ENCODE results near the gene SLC7A14. TPM values are rescaled to one million over a fixed set of nuclear protein-coding genes. Genes with fewer than 3 reads are reported as not detected.

The SLC7A14 gene
- total RNA-seq, 1 donor from 2014 or later = not detected

DNA sequence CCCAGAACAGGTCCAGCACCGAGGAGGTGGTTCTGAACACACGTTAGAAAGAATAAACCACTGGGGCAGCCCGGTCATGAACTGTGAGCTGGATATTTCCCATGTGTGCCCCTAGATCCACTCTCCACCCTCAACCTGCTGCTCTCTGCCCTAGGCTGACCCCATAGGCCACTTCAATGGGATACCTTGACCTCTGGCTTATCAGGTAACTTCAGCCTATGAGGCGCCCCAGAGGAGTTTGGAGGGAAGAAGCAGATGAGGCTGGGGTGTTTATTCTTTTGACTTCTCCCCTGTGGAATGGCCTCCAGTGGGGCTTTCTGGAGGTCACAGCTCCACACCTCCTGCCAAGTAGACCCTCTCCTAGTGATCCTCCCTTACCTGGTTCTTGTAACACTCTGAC is 47.7 kb upstream of the SLC7A14 start:
- Mint-ChIP-seq H3K27ac (no peak overlapping the region), H3K9me3 (no peaks in the 10 kb centered on the region), H3K4me3 (no peak overlapping the region), H3K36me3 (no peaks in the 10 kb centered on the region), H3K4me1 (peaks cover 51% of the 10 kb centered on the region), H3K27me3 (ENCODE audit: insufficient read depth, low read depth) (peaks cover 7% of the 10 kb centered on the region)
- H2AFZ ChIP-seq (replicated peaks) = no peak overlapping the region
- H3K9ac ChIP-seq = no peak overlapping the region
- H3K27ac ChIP-seq = no peak overlapping the region
- H3K27me3 ChIP-seq = no peaks in the 10 kb centered on the region
- no peaks in the 10 kb centered on the region for H3K36me3 ChIP-seq
- H3K9me3 ChIP-seq (ENCODE audit: low read depth) = no peaks in the 10 kb centered on the region
- H3F3A ChIP-seq (ENCODE audit: low read depth) = peaks cover 24% of the 10 kb centered on the region
- no peaks in the 10 kb centered on the region for H4K20me1 ChIP-seq (ENCODE audit: low read depth)
- H3K4me2 ChIP-seq = no peak overlapping the region
- no peak overlapping the region for H3K4me3 ChIP-seq
- TF ChIP-seq EZH2phosphoT487 (IDR thresholded peaks at IDR 0.05) = no peak
- no peak for TF ChIP-seq EZH2 (IDR thresholded peaks at IDR 0.05)
- TF ChIP-seq, protein P1, sequence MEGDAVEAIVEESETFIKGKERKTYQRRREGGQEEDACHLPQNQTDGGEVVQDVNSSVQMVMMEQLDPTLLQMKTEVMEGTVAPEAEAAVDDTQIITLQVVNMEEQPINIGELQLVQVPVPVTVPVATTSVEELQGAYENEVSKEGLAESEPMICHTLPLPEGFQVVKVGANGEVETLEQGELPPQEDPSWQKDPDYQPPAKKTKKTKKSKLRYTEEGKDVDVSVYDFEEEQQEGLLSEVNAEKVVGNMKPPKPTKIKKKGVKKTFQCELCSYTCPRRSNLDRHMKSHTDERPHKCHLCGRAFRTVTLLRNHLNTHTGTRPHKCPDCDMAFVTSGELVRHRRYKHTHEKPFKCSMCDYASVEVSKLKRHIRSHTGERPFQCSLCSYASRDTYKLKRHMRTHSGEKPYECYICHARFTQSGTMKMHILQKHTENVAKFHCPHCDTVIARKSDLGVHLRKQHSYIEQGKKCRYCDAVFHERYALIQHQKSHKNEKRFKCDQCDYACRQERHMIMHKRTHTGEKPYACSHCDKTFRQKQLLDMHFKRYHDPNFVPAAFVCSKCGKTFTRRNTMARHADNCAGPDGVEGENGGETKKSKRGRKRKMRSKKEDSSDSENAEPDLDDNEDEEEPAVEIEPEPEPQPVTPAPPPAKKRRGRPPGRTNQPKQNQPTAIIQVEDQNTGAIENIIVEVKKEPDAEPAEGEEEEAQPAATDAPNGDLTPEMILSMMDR (IDR thresholded peaks at IDR 0.05) = no peak
- no peak for DNase-seq (ENCODE audit: low spot score)
- peaks cover 44% of the 10 kb centered on the region for H3K4me1 ChIP-seq
- H3K79me2 ChIP-seq (ENCODE audit: low read depth) = no peaks in the 10 kb centered on the region

GRCh38 chr3:170632780-170633179 is 46.9 kb upstream of the SLC7A14 start:
- no peak for DNase-seq (ENCODE audit: low spot score)
- Mint-ChIP-seq H3K27me3 (ENCODE audit: insufficient read depth, low read depth) (peaks cover 7% of the 10 kb centered on the region), H3K4me3 (peak overlapping the region; percentile 11), H3K36me3 (no peaks in the 10 kb centered on the region), H3K27ac (peak overlapping the region; percentile 2), H3K9me3 (no peaks in the 10 kb centered on the region), H3K4me1 (peaks cover 47% of the 10 kb centered on the region)
- H3F3A ChIP-seq (ENCODE audit: low read depth) = peaks cover 23% of the 10 kb centered on the region
- no peak overlapping the region for H3K9ac ChIP-seq
- no peak overlapping the region for H3K27ac ChIP-seq
- no peaks in the 10 kb centered on the region for H3K9me3 ChIP-seq (ENCODE audit: low read depth)
- H3K79me2 ChIP-seq (ENCODE audit: low read depth) = no peaks in the 10 kb centered on the region
- no peak for TF ChIP-seq EZH2 (IDR thresholded peaks at IDR 0.05)
- TF ChIP-seq, protein P1 (IDR thresholded peaks at IDR 0.05) = no peak
- TF ChIP-seq EZH2phosphoT487 (IDR thresholded peaks at IDR 0.05) = no peak
- H3K4me1 ChIP-seq = peaks cover 40% of the 10 kb centered on the region
- H3K4me3 ChIP-seq = no peak overlapping the region
- H3K4me2 ChIP-seq = no peak overlapping the region
- H3K36me3 ChIP-seq = no peaks in the 10 kb centered on the region
- no peaks in the 10 kb centered on the region for H4K20me1 ChIP-seq (ENCODE audit: low read depth)
- no peaks in the 10 kb centered on the region for H3K27me3 ChIP-seq
- H2AFZ ChIP-seq (replicated peaks) = no peak overlapping the region

GRCh38 chr3:170631755-170632488 is 46.0 kb upstream of the SLC7A14 start:
- H3K36me3 ChIP-seq = no peaks in the 10 kb centered on the region
- H3K4me3 ChIP-seq = no peak overlapping the region
- no peak overlapping the region for H3K27ac ChIP-seq
- no peak overlapping the region for H2AFZ ChIP-seq (replicated peaks)
- Mint-ChIP-seq H3K9me3 (no peaks in the 10 kb centered on the region), H3K27ac (no peak overlapping the region), H3K4me1 (peaks cover 38% of the 10 kb centered on the region), H3K36me3 (no peaks in the 10 kb centered on the region), H3K27me3 (ENCODE audit: insufficient read depth, low read depth) (peaks cover 7% of the 10 kb centered on the region), H3K4me3 (no peak overlapping the region)
- peaks cover 31% of the 10 kb centered on the region for H3K4me1 ChIP-seq
- DNase-seq (ENCODE audit: low spot score) = no peak
- no peaks in the 10 kb centered on the region for H3K79me2 ChIP-seq (ENCODE audit: low read depth)
- H3K9ac ChIP-seq = no peak overlapping the region
- no peaks in the 10 kb centered on the region for H4K20me1 ChIP-seq (ENCODE audit: low read depth)
- TF ChIP-seq EZH2 (IDR thresholded peaks at IDR 0.05) (no peak), EZH2phosphoT487 (IDR thresholded peaks at IDR 0.05) (no peak)
- TF ChIP-seq, protein P1 (IDR thresholded peaks at IDR 0.05) = no peak
- no peaks in the 10 kb centered on the region for H3K27me3 ChIP-seq
- H3K4me2 ChIP-seq = no peak overlapping the region
- no peaks in the 10 kb centered on the region for H3K9me3 ChIP-seq (ENCODE audit: low read depth)
- H3F3A ChIP-seq (ENCODE audit: low read depth) = peaks cover 14% of the 10 kb centered on the region

Data from neural progenitor cell (in vitro differentiated cells).